Activated T-cell treated with anti-CD3 and anti-CD28 coated beads, Interleukin-2, amount 50 U/mL, for 4 hours (primary cell): ENCODE data around the gene FAM193A. TPM values are rescaled to one million over a fixed set of nuclear protein-coding genes. Genes with fewer than 3 reads are reported as not detected.
"Not testable (repeated sequence)": the region's sequence is repeated elsewhere in the genome, so short reads cannot be mapped to it uniquely, and the experiment has no call there.

ENCODE experiments used
- ATAC-seq, 2 donors: fragments of 200-7000 bp; cut with Tn5 transposase; one replicate each; pipeline ENCODE4 v1.10.0; 2021
- DNase-seq: peaks from one replicate; pipeline ENCODE4 v3.0.0-alpha.2; 2020
- H3K27me3 Mint-ChIP-seq: one replicate; pipeline ENCODE4 v1.8.0; 2021; ENCODE audit warnings: low read depth, mixed read lengths
- H3K36me3 Mint-ChIP-seq: one replicate; pipeline ENCODE4 v1.8.0; 2022; ENCODE audit warnings: mixed read lengths; ENCODE audit not compliant: insufficient read depth
- H3K4me1 Mint-ChIP-seq: one replicate; pipeline ENCODE4 v1.8.0; 2021; ENCODE audit warnings: low read depth, mixed read lengths
- H3K4me3 Mint-ChIP-seq: one replicate; pipeline ENCODE4 v1.8.0; 2021; ENCODE audit warnings: mild to moderate bottlenecking, moderate library complexity, mixed read lengths
- H3K9me3 Mint-ChIP-seq: one replicate; pipeline ENCODE4 v1.8.0; 2021; ENCODE audit warnings: mixed read lengths
- total RNA-seq, 3 donors: library from RNA; stranded (reverse); gene quantifications; one replicate each; pipeline ENCODE4 v1.2.1, GENCODE V29; 2021

Gene FAM193A
- total RNA-seq, 3 donors from 2014 or later, result 24.7 to 25.3 (median 24.9) TPM

DNA sequence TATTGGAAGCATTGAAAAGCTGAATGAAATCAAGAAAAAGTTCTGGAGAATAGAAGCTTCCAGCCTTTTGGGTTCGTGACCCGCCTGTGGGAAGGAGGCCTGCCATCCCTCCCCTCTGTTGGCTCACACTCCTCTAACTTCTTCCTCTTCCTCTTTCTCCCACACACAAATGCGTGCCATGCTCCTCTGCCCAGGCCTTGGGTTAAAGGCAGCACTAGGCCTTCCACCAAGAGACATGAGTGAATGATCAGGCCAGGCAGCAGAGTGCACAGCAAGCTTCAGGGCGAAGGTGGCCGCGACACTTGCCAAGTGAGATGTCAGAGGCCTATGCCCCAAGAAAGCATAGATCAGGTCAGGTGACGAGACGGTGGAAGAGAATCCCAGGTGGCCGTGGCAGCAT, 38.4 kb downstream of the FAM193A start:
- DNase-seq, result no peak
- H3K4me1 Mint-ChIP-seq, result peaks cover 51% of the 10 kb centered on the region
- H3K27me3 Mint-ChIP-seq, result no peaks in the 10 kb centered on the region
- no peak overlapping the region for H3K4me3 Mint-ChIP-seq
- no peaks in the 10 kb centered on the region for H3K9me3 Mint-ChIP-seq
- peaks cover 8% of the 10 kb centered on the region for H3K36me3 Mint-ChIP-seq
- ATAC-seq, result no peak

DNA sequence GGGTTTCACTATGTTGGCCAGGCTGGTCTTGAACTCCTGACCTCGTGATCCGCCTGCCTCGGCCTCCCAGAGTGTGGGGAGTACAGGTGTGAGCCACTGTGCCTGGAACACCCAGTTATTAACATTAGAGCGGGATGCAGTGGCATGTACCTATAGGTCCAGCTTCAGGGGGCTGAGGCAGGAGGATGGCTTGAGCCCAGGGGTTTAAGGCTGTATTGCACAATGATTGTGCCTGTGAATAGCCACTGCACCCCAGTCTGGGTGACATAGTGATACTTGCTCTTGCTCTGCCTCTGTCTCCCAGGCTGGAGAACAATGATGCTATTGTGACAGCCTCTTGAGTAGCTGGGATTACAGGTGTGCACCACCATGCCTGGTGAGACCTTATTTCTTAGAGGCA, 39.8 kb downstream of the FAM193A start:
- no peaks in the 10 kb centered on the region for H3K27me3 Mint-ChIP-seq
- no peak for ATAC-seq
- H3K4me1 Mint-ChIP-seq, result peaks cover 37% of the 10 kb centered on the region
- peaks cover 12% of the 10 kb centered on the region for H3K36me3 Mint-ChIP-seq
- H3K9me3 Mint-ChIP-seq, result no peaks in the 10 kb centered on the region
- no peak overlapping the region for H3K4me3 Mint-ChIP-seq
- no peak for DNase-seq

DNA sequence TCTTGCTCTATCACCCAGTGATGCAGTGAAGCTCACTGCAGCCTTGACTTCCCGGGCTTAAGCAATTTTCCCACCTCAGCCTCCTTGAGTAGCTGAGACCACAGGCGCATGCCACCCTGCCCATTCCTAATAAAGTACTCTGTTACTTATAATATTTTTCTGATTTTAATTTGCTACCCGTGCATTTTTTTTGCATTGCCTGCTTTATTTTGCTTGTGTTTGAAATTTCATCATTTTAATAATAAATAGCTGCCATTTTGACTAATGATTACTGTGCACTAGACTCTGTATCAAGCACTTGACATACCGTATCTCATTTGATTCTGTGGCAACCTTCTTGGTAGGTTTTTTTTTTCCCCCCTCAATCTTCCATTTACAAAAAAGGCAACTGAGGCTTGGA, 41.7 kb downstream of the FAM193A start:
- DNase-seq (no peak), ATAC-seq (no peak)
- Mint-ChIP-seq H3K4me1 (peaks cover 36% of the 10 kb centered on the region), H3K36me3 (peaks cover 12% of the 10 kb centered on the region), H3K4me3 (no peak overlapping the region), H3K9me3 (no peaks in the 10 kb centered on the region), H3K27me3 (no peaks in the 10 kb centered on the region)

DNA sequence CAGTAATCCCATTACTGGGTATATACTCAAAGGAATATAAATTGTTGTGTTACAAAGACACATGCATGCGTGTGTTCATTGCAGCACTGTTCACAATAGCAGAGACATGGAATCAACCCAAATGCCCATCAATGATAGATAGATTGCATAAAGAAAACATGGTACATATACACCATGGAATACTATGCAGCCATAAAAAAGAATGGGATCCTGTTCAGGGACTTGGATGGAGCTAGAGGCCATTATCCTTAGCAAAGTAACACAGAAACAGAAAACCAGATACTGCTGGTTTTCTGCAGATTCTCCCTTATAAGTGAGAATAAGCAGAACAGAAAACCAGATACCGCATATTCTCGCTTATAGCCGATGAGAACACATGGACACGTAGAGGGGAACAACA, 43.5 kb downstream of the FAM193A start:
- no peak for ATAC-seq

DNA sequence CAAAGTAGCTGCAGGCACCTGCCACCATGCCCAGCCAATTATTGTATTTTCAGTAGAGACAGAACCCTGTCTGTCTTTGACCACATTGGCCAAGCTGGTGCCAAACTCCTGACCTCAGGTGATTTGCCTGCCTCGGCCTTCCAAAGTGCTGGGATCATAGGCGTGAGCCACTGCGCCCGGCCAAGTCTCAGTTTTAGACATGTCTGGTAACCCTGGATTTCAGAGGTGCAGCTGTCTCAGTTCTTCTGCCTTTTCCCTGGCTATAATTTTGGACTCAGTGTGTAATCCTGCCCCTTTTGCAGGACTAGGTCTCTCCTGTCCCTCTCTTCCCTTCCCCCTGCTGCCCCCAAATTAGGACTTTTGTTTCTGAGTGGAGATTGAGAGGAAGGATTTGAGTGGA, 46.6 kb downstream of the FAM193A start:
- Mint-ChIP-seq H3K27me3 (no peaks in the 10 kb centered on the region), H3K4me1 (peaks cover 41% of the 10 kb centered on the region), H3K36me3 (peaks cover 7% of the 10 kb centered on the region), H3K9me3 (no peaks in the 10 kb centered on the region), H3K4me3 (no peak overlapping the region)
- no peak for DNase-seq
- ATAC-seq, result no peak

More for the DNA sequence above, 43.5 kb downstream of the FAM193A start:
- H3K4me1 Mint-ChIP-seq, result peaks cover 29% of the 10 kb centered on the region
- DNase-seq, result no peak
- H3K27me3 Mint-ChIP-seq, result no peaks in the 10 kb centered on the region
- peaks cover 12% of the 10 kb centered on the region for H3K36me3 Mint-ChIP-seq
- no peak overlapping the region for H3K4me3 Mint-ChIP-seq
- no peaks in the 10 kb centered on the region for H3K9me3 Mint-ChIP-seq

DNA sequence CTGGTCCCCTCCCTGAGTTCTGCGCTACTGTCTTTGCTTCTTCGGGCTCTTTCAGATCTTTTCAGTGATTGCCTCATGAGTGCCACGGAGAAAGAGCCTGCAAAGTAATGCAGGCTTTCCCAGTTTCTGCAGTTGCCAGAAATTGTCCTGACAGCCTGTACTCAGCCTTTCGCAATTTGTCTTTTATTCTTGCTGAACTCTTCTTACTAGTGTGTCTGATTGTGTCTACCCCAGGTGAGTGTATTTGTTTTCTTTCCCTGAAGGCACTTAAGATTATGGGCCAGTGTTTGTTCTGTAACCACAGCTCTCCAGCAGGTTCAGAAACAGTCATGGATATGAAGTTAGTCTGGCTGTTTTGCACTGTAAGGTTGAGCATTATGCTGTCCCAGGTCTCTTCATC, 47.1 kb downstream of the FAM193A start:
- no peak for DNase-seq
- Mint-ChIP-seq H3K9me3 (no peaks in the 10 kb centered on the region), H3K36me3 (peaks cover 7% of the 10 kb centered on the region), H3K27me3 (no peaks in the 10 kb centered on the region), H3K4me1 (peaks cover 45% of the 10 kb centered on the region), H3K4me3 (no peak overlapping the region)
- ATAC-seq, result no peak

DNA sequence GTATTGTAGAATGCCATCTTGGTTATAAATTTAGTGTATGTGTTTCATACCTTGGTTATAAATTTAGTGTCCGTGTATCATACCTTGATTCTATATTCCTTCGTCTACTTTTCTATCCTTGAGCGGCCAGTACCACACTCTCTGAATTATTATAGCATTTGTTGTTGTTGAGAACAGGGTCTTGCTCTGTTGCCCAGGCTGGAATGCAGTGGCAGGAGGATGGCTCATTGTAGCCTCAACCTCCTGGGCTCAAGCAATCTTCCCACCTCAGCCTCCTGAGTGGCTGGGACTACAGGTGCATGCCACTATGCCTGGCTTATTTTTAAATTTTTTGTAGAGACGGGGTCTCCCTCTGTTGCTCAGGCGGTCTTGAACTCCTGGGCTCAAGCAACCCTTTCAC, 50.1 kb downstream of the FAM193A start:
- Mint-ChIP-seq H3K27me3 (no peaks in the 10 kb centered on the region), H3K36me3 (peaks cover 3% of the 10 kb centered on the region), H3K4me1 (peaks cover 67% of the 10 kb centered on the region), H3K9me3 (no peaks in the 10 kb centered on the region), H3K4me3 (no peak overlapping the region)
- ATAC-seq (no peak), DNase-seq (no peak)

DNA sequence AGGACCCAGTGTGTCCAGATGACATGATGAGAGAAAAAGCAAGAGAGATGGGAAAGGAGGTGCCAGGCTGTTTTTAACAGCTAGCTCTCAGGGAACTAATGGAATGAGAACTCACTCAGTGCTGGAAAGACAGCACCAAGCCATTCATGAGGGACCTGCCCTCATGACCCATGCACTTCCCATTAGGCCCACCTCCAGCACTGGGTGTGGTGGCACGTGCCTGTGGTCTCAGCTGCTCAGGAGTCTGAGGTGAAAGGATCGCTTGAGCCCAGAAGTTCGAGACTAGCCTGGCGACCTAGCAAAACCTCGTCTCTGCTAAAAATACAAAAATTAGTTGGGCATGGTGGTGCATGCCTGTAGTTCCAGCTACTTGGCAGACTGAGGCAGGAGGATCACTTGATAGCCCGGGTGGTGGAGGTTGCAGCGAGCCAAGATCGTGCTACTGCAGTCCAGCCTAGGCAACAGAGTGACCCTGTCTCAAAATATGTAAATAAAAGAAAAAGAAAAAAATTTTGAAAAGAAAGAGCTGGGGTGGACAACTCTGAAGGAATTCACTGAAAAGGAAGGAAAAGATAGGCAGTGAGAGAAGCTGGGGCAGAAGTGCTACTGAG, 50.9 kb downstream of the FAM193A start:
- Mint-ChIP-seq H3K27me3 (no peaks in the 10 kb centered on the region), H3K4me1 (peaks cover 64% of the 10 kb centered on the region), H3K4me3 (no peak overlapping the region), H3K9me3 (no peaks in the 10 kb centered on the region), H3K36me3 (peaks cover 3% of the 10 kb centered on the region)
- DNase-seq (no peak), ATAC-seq (no peak)

DNA sequence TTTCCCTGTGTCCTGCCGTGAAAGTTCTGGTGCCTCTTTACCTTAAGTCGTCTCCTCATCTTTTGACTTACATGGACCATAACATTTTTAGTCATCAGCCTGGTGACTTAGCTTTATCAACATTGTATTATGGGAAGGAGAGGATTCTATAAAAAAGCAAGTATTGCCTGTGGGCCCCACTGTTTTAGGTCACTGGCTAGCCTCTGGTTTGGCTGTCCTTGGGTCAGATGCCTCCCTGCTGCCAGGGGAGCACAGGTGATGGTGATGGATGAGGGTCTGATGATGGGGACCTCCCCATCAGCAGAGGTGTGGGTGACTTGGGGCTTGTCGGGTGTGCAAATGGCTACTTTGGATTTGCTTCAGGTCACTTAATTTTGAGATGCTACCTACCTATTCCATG, 51.8 kb downstream of the FAM193A start:
- Mint-ChIP-seq H3K9me3 (no peaks in the 10 kb centered on the region), H3K4me3 (no peak overlapping the region), H3K27me3 (no peaks in the 10 kb centered on the region), H3K36me3 (peaks cover 3% of the 10 kb centered on the region), H3K4me1 (peaks cover 67% of the 10 kb centered on the region)
- ATAC-seq (no peak), DNase-seq (no peak)

DNA sequence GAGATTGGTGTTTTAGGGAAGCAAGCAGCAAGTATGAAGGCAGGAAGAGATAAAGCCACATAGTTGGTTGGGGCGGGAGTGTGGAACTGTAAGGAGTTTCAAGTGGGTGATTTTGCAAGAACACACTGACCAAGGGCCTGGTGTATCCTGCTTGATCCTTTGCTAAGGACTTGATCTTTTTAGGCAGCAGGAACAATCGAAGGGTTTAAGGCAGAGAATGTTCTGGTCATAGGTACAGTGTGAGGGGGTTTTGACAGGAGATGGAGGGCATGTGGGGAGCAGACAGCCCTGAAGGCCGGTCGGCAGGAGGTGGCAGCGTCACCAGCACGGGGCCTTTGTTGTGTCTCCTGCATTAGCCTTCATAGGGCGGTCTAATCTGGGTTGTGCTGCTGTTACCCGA, 54.7 kb downstream of the FAM193A start:
- DNase-seq (no peak), ATAC-seq (peak in 1 of 2 donors; percentile 18)
- peaks cover 72% of the 10 kb centered on the region for H3K4me1 Mint-ChIP-seq
- no peaks in the 10 kb centered on the region for H3K9me3 Mint-ChIP-seq
- H3K27me3 Mint-ChIP-seq, result no peaks in the 10 kb centered on the region
- H3K4me3 Mint-ChIP-seq, result no peak overlapping the region
- H3K36me3 Mint-ChIP-seq, result peaks cover under 1% of the 10 kb centered on the region

DNA sequence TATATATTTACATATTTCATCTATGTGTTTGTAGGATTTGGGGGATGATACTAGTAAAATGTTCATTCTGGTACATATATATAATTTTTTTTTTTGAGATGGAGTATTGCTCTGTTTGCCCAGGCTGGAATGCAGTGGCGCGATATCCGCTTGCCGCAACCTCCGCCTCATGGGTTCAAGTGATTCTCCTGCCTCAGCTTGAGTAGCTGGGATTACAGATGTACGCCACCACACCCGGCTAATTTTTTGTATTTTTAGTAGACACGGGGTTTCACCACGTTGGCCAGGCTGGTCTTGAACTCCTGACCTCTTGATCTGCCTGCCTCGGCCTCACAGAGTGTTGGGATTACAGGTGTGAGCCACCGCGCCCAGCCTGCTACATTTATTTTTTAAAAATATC, 55.6 kb downstream of the FAM193A start:
- H3K4me3 Mint-ChIP-seq, H3K27me3 Mint-ChIP-seq, DNase-seq, H3K9me3 Mint-ChIP-seq, H3K36me3 Mint-ChIP-seq, ATAC-seq: not testable (repeated sequence)
- H3K4me1 Mint-ChIP-seq, result peaks cover 71% of the 10 kb centered on the region

DNA sequence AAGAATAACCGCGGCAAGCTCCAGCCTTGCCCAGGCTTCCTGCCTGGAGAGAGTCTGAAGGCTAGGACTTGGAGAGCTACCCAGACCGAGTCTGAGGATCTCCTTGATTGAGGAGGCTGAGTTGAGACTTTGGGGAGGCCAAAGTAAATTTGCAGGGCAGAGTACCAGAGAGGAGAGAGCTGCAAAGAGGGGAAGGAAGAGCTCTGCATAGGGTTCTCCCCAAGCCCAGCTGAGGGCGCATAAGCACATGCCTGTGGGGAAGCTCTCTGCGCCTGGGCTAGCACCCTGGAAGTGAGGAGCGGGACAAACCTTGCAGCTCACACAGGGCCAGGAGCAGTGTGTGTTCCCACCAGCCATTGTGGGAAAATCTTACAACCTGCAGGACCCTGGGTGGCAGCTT, 56.1 kb downstream of the FAM193A start:
- Mint-ChIP-seq H3K27me3 (no peaks in the 10 kb centered on the region), H3K9me3 (no peaks in the 10 kb centered on the region), H3K4me3 (no peak overlapping the region), H3K4me1 (peaks cover 71% of the 10 kb centered on the region), H3K36me3 (peaks cover 8% of the 10 kb centered on the region)
- DNase-seq, result no peak
- no peak for ATAC-seq

DNA sequence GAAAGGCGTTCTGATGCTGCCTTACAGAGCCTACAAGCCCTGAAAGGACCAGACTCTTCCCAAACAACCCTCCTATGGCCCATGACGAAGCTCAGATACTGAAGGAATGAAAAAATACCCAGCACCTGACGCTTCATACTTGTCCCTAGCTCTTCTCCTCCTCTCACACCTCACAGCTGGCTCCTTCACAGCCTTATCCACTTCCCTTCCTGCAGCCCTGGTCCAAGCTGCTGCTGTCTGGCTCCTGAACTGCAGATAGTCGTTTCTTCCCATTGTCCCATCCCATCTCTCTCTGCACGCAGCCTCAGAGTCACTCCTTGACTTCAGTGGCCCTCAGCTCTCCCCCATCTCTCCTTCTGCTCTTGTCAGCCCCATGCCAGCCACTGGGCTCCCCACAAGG, 56.6 kb downstream of the FAM193A start:
- H3K4me3 Mint-ChIP-seq, result no peak overlapping the region
- ATAC-seq, result no peak
- H3K4me1 Mint-ChIP-seq, result peaks cover 71% of the 10 kb centered on the region

DNA sequence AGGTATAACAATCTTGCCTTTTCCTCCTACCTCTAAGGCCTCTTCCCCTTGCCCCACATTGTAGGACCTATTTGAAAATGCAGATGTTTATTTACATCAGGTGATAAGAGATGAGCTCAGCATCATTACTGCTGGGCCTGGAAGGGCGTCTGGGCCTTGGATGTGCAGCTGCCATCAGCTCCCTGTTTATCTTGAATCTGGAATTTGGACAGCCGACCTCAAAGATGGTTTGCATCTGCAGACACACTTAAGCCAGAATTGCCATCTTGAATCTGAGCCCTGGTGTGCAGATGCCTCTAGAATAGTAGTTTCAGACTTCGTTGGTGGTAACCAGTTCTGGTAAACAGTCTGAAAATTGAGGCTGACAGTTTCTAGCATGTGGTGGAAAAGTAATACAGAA, 59.0 kb downstream of the FAM193A start:
- H3K36me3 Mint-ChIP-seq, result peaks cover 17% of the 10 kb centered on the region
- H3K4me3 Mint-ChIP-seq, result no peak overlapping the region
- no peaks in the 10 kb centered on the region for H3K27me3 Mint-ChIP-seq
- H3K4me1 Mint-ChIP-seq, result peaks cover 76% of the 10 kb centered on the region
- DNase-seq (no peak), ATAC-seq (no peak)
- no peaks in the 10 kb centered on the region for H3K9me3 Mint-ChIP-seq

More for the DNA sequence above, 56.6 kb downstream of the FAM193A start:
- no peak for DNase-seq
- no peaks in the 10 kb centered on the region for H3K9me3 Mint-ChIP-seq
- peaks cover 8% of the 10 kb centered on the region for H3K36me3 Mint-ChIP-seq
- no peaks in the 10 kb centered on the region for H3K27me3 Mint-ChIP-seq

DNA sequence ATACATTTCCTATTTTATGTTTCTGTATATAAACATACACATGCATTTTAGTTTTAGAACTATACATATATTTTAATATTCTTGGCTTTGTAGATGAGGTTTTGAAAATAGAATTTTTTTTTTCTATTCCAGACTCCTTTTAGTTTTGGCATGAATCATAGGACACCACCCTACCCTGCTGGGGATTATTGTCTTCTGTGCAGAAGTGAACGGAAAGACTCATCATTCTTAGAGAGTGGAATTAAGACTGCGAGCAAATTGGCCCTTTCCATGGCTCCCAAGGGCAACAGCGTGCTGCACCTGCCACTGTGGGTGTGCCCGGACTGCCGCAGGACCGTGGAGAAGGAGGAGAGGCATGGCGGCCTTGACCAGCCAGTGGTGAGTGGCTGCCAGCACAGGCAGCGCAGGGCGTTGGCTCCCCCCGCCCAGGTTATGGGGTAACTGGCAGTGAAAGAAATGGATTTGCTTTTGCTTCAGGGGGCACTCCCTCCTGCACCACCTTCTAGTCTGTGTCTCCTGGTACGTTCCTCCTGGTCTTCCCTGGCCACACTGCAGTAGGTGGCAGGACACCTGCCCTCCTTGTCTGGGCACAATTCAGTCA, 59.6 kb downstream of the FAM193A start:
- ATAC-seq (no peak), DNase-seq (no peak)
- peaks cover 73% of the 10 kb centered on the region for H3K4me1 Mint-ChIP-seq
- no peaks in the 10 kb centered on the region for H3K9me3 Mint-ChIP-seq
- peaks cover 20% of the 10 kb centered on the region for H3K36me3 Mint-ChIP-seq
- no peak overlapping the region for H3K4me3 Mint-ChIP-seq
- H3K27me3 Mint-ChIP-seq, result no peaks in the 10 kb centered on the region
